OCI-LY3 (cell line): Measurements from ENCODE around the gene GPATCH3.

Experiments used
- CTCF ChIP-seq: fragments of 200-600, 300-600 bp; sonication (generic); IDR thresholded peaks from 2 replicates; pipeline ENCODE4 v1.5.1; 2014; ENCODE audit warnings: antibody characterized with exemption, low read length, low read depth
- EZH2phosphoT487 ChIP-seq: fragments of 200-600 bp; shearing (Covaris generic); IDR thresholded peaks from 2 replicates; pipeline ENCODE4 v1.6.1; 2018; ENCODE audit warnings: antibody characterized with exemption, mixed run types, low read depth

DNA sequence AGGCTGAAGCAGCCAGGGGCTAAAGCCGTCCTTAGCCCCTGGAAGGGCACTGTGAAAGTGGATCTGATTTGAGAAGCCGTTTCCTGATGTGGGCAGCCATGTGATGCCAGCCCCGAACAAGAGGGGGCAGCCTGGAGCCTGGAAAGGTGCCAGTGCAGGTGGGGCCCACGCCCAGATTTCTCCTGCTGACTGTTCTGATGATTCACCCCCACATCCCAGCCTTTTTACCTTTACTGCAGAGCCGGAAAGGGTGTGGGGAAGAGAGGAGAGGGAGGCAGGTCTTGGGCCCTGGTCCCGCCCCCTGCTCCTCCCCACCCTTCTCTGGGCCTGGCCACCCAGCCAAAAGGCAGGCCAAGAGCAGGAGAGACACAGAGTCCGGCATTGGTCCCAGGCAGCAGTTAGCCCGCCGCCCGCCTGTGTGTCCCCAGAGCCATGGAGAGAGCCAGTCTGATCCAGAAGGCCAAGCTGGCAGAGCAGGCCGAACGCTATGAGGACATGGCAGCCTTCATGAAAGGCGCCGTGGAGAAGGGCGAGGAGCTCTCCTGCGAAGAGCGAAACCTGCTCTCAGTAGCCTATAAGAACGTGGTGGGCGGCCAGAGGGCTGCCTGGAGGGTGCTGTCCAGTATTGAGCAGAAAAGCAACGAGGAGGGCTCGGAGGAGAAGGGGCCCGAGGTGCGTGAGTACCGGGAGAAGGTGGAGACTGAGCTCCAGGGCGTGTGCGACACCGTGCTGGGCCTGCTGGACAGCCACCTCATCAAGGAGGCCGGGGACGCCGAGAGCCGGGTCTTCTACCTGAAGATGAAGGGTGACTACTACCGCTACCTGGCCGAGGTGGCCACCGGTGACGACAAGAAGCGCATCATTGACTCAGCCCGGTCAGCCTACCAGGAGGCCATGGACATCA lies 37.2 kb downstream of the GPATCH3 start, which contains the start of gene SFN:
- TF ChIP-seq CTCF (peak; percentile 40), EZH2phosphoT487 (no peak)
